RWPE2 (cell line): ENCODE results near the gene LINGO4.
"Not testable (repeated sequence)": the region's sequence is repeated elsewhere in the genome, so short reads cannot be mapped to it uniquely, and the experiment has no call there.

Source experiments
- ATAC-seq: fragments of 200-7000 bp; cut with Tn5 transposase; 3 replicates; pipeline ENCODE4 v1.9.1; 2021; ENCODE audit warnings: low read depth
- DNase-seq: peaks from one replicate; pipeline ENCODE4 v3.0.0-alpha.2; 2020; ENCODE audit warnings: low spot score
- H3K27ac ChIP-seq: fragments of 450-650 bp; 2 replicates; pipeline ENCODE4 v1.5.1; 2017; ENCODE audit warnings: mild to moderate bottlenecking; ENCODE audit not compliant: poor library complexity, severe bottlenecking
- H3K27me3 ChIP-seq: fragments of 250-450 bp; sonication (Bioruptor Pico); 2 replicates; pipeline ENCODE4 v1.5.1; 2021; ENCODE audit warnings: mild to moderate bottlenecking, moderate library complexity; ENCODE audit not compliant: insufficient read depth, poor library complexity, severe bottlenecking
- H3K36me3 ChIP-seq: fragments of 250-450 bp; sonication (Bioruptor Pico); 2 replicates; pipeline ENCODE4 v1.5.1; 2020; ENCODE audit warnings: low read depth, mild to moderate bottlenecking, moderate library complexity
- H3K4me1 ChIP-seq: fragments of 250-450 bp; sonication (Bioruptor Pico); 2 replicates; pipeline ENCODE4 v1.5.1; 2021; ENCODE audit warnings: mild to moderate bottlenecking, moderate library complexity; ENCODE audit not compliant: insufficient read depth, poor library complexity, severe bottlenecking
- H3K4me3 ChIP-seq: fragments of 250-450 bp; sonication (Bioruptor Pico); 2 replicates; pipeline ENCODE4 v1.5.1; 2021; ENCODE audit warnings: mild to moderate bottlenecking, moderate library complexity; ENCODE audit not compliant: severe bottlenecking
- H3K9me3 ChIP-seq: fragments of 250-450 bp; sonication (Bioruptor Pico); 2 replicates; pipeline ENCODE4 v1.5.1; 2021; ENCODE audit warnings: mild to moderate bottlenecking, moderate library complexity; ENCODE audit not compliant: severe bottlenecking
- CTCF ChIP-seq: fragments of 450-650 bp; IDR thresholded peaks from one replicate; pipeline ENCODE4 v1.5.1; 2017; ENCODE audit warnings: mild to moderate bottlenecking, moderate library complexity; ENCODE audit not compliant: poor library complexity, severe bottlenecking

LINGO4 gene

GRCh38 chr1:151775894-151776664, 29.1 kb downstream of the LINGO4 start:
- H3K9me3 ChIP-seq, result no peaks in the 10 kb centered on the region
- no peak overlapping the region for H3K4me3 ChIP-seq
- ATAC-seq (no peak), DNase-seq (no peak)
- H3K27ac ChIP-seq, result no peak overlapping the region
- TF ChIP-seq CTCF, result no peak
- peaks cover 13% of the 10 kb centered on the region for H3K4me1 ChIP-seq
- no peaks in the 10 kb centered on the region for H3K27me3 ChIP-seq
- peaks cover 54% of the 10 kb centered on the region for H3K36me3 ChIP-seq

- DNase-seq, result no peak
- no peak for TF ChIP-seq CTCF
- Histone ChIP-seq H3K4me1 (peaks cover 13% of the 10 kb centered on the region), H3K27ac (peak overlapping the region; percentile 46), H3K4me3 (no peak overlapping the region), H3K27me3 (no peaks in the 10 kb centered on the region), H3K9me3 (no peaks in the 10 kb centered on the region), H3K36me3 (peaks cover 42% of the 10 kb centered on the region)
- no peak for ATAC-seq
Measured at GRCh38 chr1:151774256-151774922, 30.8 kb downstream of the LINGO4 start.

GRCh38 chr1:151773702-151774101, 31.5 kb downstream of the LINGO4 start:
- ATAC-seq (peak; percentile 98), DNase-seq (no peak)
- Histone ChIP-seq H3K36me3 (peaks cover 35% of the 10 kb centered on the region), H3K4me3 (no peak overlapping the region), H3K27me3 (no peaks in the 10 kb centered on the region), H3K4me1 (peaks cover 15% of the 10 kb centered on the region), H3K9me3 (no peaks in the 10 kb centered on the region), H3K27ac (peak overlapping the region; percentile 46)
- TF ChIP-seq CTCF, result no peak

GRCh38 chr1:151769270-151769669, 35.9 kb downstream of the LINGO4 start:
- H3K9me3 ChIP-seq, H3K27ac ChIP-seq, ATAC-seq, H3K27me3 ChIP-seq, H3K4me3 ChIP-seq, DNase-seq: not testable (repeated sequence)
- peaks cover 33% of the 10 kb centered on the region for H3K4me1 ChIP-seq
- peaks cover 11% of the 10 kb centered on the region for H3K36me3 ChIP-seq

- H3K4me1 ChIP-seq, result peaks cover 28% of the 10 kb centered on the region
- peak; percentile 66 for ATAC-seq
- H3K9me3 ChIP-seq, DNase-seq, H3K27me3 ChIP-seq, H3K4me3 ChIP-seq, H3K36me3 ChIP-seq: not testable (repeated sequence)
- peak overlapping the region; percentile 52 for H3K27ac ChIP-seq
Measured at GRCh38 chr1:151768351-151769066, 36.7 kb downstream of the LINGO4 start.
